ENCODE measurements around the gene BTG1.

- TF ChIP-seq, protein P1, sequence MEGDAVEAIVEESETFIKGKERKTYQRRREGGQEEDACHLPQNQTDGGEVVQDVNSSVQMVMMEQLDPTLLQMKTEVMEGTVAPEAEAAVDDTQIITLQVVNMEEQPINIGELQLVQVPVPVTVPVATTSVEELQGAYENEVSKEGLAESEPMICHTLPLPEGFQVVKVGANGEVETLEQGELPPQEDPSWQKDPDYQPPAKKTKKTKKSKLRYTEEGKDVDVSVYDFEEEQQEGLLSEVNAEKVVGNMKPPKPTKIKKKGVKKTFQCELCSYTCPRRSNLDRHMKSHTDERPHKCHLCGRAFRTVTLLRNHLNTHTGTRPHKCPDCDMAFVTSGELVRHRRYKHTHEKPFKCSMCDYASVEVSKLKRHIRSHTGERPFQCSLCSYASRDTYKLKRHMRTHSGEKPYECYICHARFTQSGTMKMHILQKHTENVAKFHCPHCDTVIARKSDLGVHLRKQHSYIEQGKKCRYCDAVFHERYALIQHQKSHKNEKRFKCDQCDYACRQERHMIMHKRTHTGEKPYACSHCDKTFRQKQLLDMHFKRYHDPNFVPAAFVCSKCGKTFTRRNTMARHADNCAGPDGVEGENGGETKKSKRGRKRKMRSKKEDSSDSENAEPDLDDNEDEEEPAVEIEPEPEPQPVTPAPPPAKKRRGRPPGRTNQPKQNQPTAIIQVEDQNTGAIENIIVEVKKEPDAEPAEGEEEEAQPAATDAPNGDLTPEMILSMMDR (IDR thresholded peaks at IDR 0.05) = no peak
- TF ChIP-seq POLR2A (IDR thresholded peaks at IDR 0.05) (no peak), POLR2AphosphoS5 (IDR thresholded peaks at IDR 0.05) (no peak), EP300 (IDR thresholded peaks at IDR 0.05) (no peak)
Observed at GRCh38 chr12:92110083-92110640, 35.5 kb downstream of the BTG1 start.

Data from sigmoid colon (tissue), 4 donors.